IMR-90 (cell line): ENCODE measurements around the gene NIPAL3. TPM values are rescaled to one million over a fixed set of nuclear protein-coding genes. Genes with fewer than 3 reads are reported as not detected.

Source experiments
- ATAC-seq: fragments of 200-7000 bp; cut with Tn5 transposase; 2 replicates; pipeline ENCODE4 v1.9.1; 2020; ENCODE audit warnings: low read depth, mild to moderate bottlenecking, moderate library complexity
- BruUV-seq: library from RNA; stranded (reverse); fragments of 400-500 nt; replicated peaks from 2 replicates; lab custom pipeline; 2021; lab: Mats Ljungman, UMichigan
- CTCF ChIA-PET: fragments of 300-600 bp; formaldehyde crosslinking; extraction: SDS; loops from one replicate; lab custom pipeline; 2021; ENCODE audit warnings: antibody characterized with exemption; lab: Yijun Ruan, JAX
- POLR2A ChIA-PET: fragments of 300-600 bp; sonication (Branson Sonifier 250); formaldehyde crosslinking; loops from one replicate; lab custom pipeline; 2022; ENCODE audit warnings: antibody characterized with exemption; ENCODE audit not compliant: unreplicated experiment; lab: Charles Lee
- DNase-seq: peaks from one replicate; pipeline ENCODE4 v3.0.0; 2013
- H2AFZ ChIP-seq: replicated peaks from 2 replicates; pipeline ENCODE3; 2013; ENCODE audit warnings: low read length, mild to moderate bottlenecking; ENCODE audit not compliant: poor library complexity
- H2AK5ac ChIP-seq: 2 replicates; pipeline ENCODE4 v1.6.1; 2013; ENCODE audit warnings: low read depth, low read length, inconsistent platforms
- H2AK9ac ChIP-seq: replicated peaks from 2 replicates; pipeline ENCODE3; 2013; ENCODE audit warnings: mild to moderate bottlenecking, low read depth, low read length, moderate library complexity; ENCODE audit not compliant: poor library complexity
- H2BK120ac ChIP-seq: 2 replicates; pipeline ENCODE4 v1.6.1; 2013; ENCODE audit warnings: low read depth, low read length, inconsistent platforms
- H2BK15ac ChIP-seq: 3 replicates; pipeline ENCODE4 v1.6.1; 2013; ENCODE audit warnings: low read depth, low read length, inconsistent platforms
- H2BK20ac ChIP-seq: 2 replicates; pipeline ENCODE4 v1.6.1; 2013; ENCODE audit warnings: low read depth, mild to moderate bottlenecking, inconsistent platforms, low read length, moderate library complexity
- H2BK5ac ChIP-seq: 2 replicates; pipeline ENCODE4 v1.6.1; 2013; ENCODE audit warnings: mild to moderate bottlenecking, low read depth, low read length, inconsistent platforms; ENCODE audit not compliant: poor library complexity, severe bottlenecking
- H3K14ac ChIP-seq: replicated peaks from 2 replicates; pipeline ENCODE4 v1.6.1; 2013; ENCODE audit warnings: low read depth, low read length, inconsistent platforms
- H3K18ac ChIP-seq: 2 replicates; pipeline ENCODE4 v1.6.1; 2013; ENCODE audit warnings: low read depth, low read length, control low read depth
- H3K23ac ChIP-seq: 2 replicates; pipeline ENCODE4 v1.6.1; 2013; ENCODE audit warnings: low read depth, low read length, inconsistent platforms
- H3K27ac ChIP-seq: 2 replicates; pipeline ENCODE4 v1.5.1; 2013; ENCODE audit warnings: mild to moderate bottlenecking, control low read depth, low read length; ENCODE audit not compliant: insufficient read depth
- H3K27me3 ChIP-seq: 2 replicates; pipeline ENCODE4 v1.6.1; 2013; ENCODE audit warnings: low read length; ENCODE audit not compliant: control insufficient read depth, insufficient read depth
- H3K36me3 ChIP-seq: 2 replicates; pipeline ENCODE4 v1.6.1; 2013; ENCODE audit warnings: low read length, mixed read lengths; ENCODE audit not compliant: control insufficient read depth, insufficient read depth
- H3K4ac ChIP-seq: 2 replicates; pipeline ENCODE4 v1.6.1; 2013; ENCODE audit warnings: low read depth, low read length, inconsistent platforms
- H3K4me1 ChIP-seq: 2 replicates; pipeline ENCODE4 v1.6.1; 2013; ENCODE audit warnings: low read length, mixed read lengths; ENCODE audit not compliant: control insufficient read depth, insufficient read depth
- H3K4me2 ChIP-seq: 2 replicates; pipeline ENCODE4 v1.6.1; 2013; ENCODE audit warnings: low read depth, mild to moderate bottlenecking, control low read depth, low read length, moderate library complexity
- H3K4me3 ChIP-seq: 2 replicates; pipeline ENCODE4 v1.5.1; 2013; ENCODE audit warnings: low read depth, mild to moderate bottlenecking, control low read depth, low read length, moderate library complexity; ENCODE audit not compliant: insufficient read depth
- H3K56ac ChIP-seq: 2 replicates; pipeline ENCODE4 v1.6.1; 2013; ENCODE audit warnings: low read length, inconsistent platforms; ENCODE audit not compliant: insufficient read depth; ENCODE audit errors: extremely low read depth
- H3K79me1 ChIP-seq, 2 experiments: 2 replicates each; pipeline ENCODE4 v1.6.1; 2013; ENCODE audit warnings: low read length in 2 of 2, inconsistent platforms in 1 of 2, low read depth in 1 of 2
- H3K9ac ChIP-seq: 2 replicates; pipeline ENCODE4 v1.6.1; 2013; ENCODE audit warnings: low read depth, low read length, control low read depth
- H3K9me1 ChIP-seq: 2 replicates; pipeline ENCODE4 v1.6.1; 2013; ENCODE audit warnings: low read length, inconsistent platforms; ENCODE audit not compliant: insufficient read depth
- H3K9me3 ChIP-seq: 2 replicates; pipeline ENCODE4 v1.6.1; 2013; ENCODE audit warnings: low read length; ENCODE audit not compliant: control insufficient read depth, insufficient read depth
- H4K20me1 ChIP-seq: 2 replicates; pipeline ENCODE4 v1.6.1; 2013; ENCODE audit warnings: low read length, inconsistent platforms; ENCODE audit not compliant: insufficient read depth
- H4K5ac ChIP-seq: 2 replicates; pipeline ENCODE4 v1.6.1; 2013; ENCODE audit warnings: mild to moderate bottlenecking, low read depth, low read length, control low read depth
- H4K8ac ChIP-seq, 2 experiments: 2 replicates each; pipeline ENCODE4 v1.6.1; 2013; ENCODE audit warnings: low read depth in 2 of 2, low read length in 2 of 2, control low read depth in 1 of 2, inconsistent platforms in 1 of 2
- H4K91ac ChIP-seq: 2 replicates; pipeline ENCODE4 v1.6.1; 2013; ENCODE audit warnings: low read depth, low read length, inconsistent platforms; ENCODE audit not compliant: insufficient read depth
- RFX5 ChIP-seq: IDR thresholded peaks from 2 replicates; pipeline ENCODE4 v1.8.0; 2012; ENCODE audit warnings: low read depth, mild to moderate bottlenecking, low read length, moderate library complexity
- WGBS, 2 experiments: methylation state at CpG; one replicate each; pipeline versions ENCODE4 v1.1.5 to v1.1.7; 2013; ENCODE audit warnings: missing lambda C conversion rate in 2 of 2; ENCODE audit not compliant: insufficient read length in 1 of 2; ENCODE audit errors: extremely low coverage in 2 of 2; 5-methylcytosine and 5-hydroxymethylcytosine counted together
- dilution Hi-C: fragments of 300-500 bp; cut with HindIII; formaldehyde crosslinking; loops from one replicate; pipeline ENCODE4 v1.14.3; 2018; ENCODE audit warnings: low sequenced_read_pairs; ENCODE audit not compliant: unreplicated experiment
- in situ Hi-C: fragments of 300-500 bp; cut with MboI; formaldehyde crosslinking; loops from 3 replicates; pipeline ENCODE4 v1.14.3; 2019; ENCODE audit warnings: low sequenced_read_pairs, inconsistent platforms, mixed read lengths
- intact Hi-C: fragments of 100-400 bp; cut with micrococcal nuclease; formaldehyde crosslinking; loops from 2 replicates; pipeline ENCODE4 v1.10.0; 2022
- polyA plus RNA-seq, 3 experiments: library from polyadenylated mRNA; depleted of rRNA; stranded (reverse); fragments of >200 nt; gene quantifications; 2 replicates each; pipeline ENCODE4 v1.2.3, GENCODE V29; 2012; ENCODE audit warnings: low replicate concordance in 1 of 3
- total RNA-seq: library from RNA; depleted of rRNA; stranded (reverse); fragments of >200 nt; gene quantifications from 2 replicates; pipeline ENCODE4 v1.2.3, GENCODE V29; 2012

NIPAL3 gene
- total and polyA plus RNA-seq, 2 of the 4 experiments (the other 2 are of a cell fraction) = 55.0 to 123 TPM

GRCh38 chr1:24388331-24388885 is 27.2 kb upstream of the NIPAL3 start:
- H2BK5ac ChIP-seq = no peak overlapping the region
- peaks cover 19% of the 10 kb centered on the region for H3K9me1 ChIP-seq
- no peak overlapping the region for H4K5ac ChIP-seq
- no peak overlapping the region for H3K4me2 ChIP-seq
- no peak overlapping the region for H3K4ac ChIP-seq
- H3K14ac ChIP-seq = no peak overlapping the region
- WGBS, 2 experiments = 100% methylated on average over 1 of the region's 8 CpGs; no CpG with 5 or more reads in 1 of the 2 experiments
- no peak overlapping the region for H3K56ac ChIP-seq
- ChIA-PET CTCF (interaction anchor here (4.6 kb wide), 1 partner anchor 187 kb away, joined by 18 read pairs; no protein-coding TSS in a partner anchor), POLR2A (no interaction called here)
- no peak for TF ChIP-seq RFX5
- ATAC-seq = no peak
- no peak for DNase-seq
- H2AK9ac ChIP-seq = no peak overlapping the region
- H3K4me3 ChIP-seq = no peak overlapping the region
- H2AFZ ChIP-seq = no peak overlapping the region
- H4K8ac ChIP-seq = no peak overlapping the region
- no peak overlapping the region for H4K91ac ChIP-seq
- dilution Hi-C loops (no loop called here), in situ Hi-C loops (no loop called here), intact Hi-C loops (loop anchor here (10.0 kb wide), 1 partner anchor 94 kb away; no protein-coding TSS in a partner anchor)
- H4K20me1 ChIP-seq = peaks cover 4% of the 10 kb centered on the region; the same call in 1 of the 2 replicates
- H3K23ac ChIP-seq = no peak overlapping the region
- H3K27me3 ChIP-seq = no peaks in the 10 kb centered on the region
- no peaks in the 10 kb centered on the region for H3K36me3 ChIP-seq
- no peak overlapping the region for H3K18ac ChIP-seq
- H2AK5ac ChIP-seq = no peak overlapping the region
- H2BK20ac ChIP-seq = no peak overlapping the region
- peaks cover 14% of the 10 kb centered on the region for H3K4me1 ChIP-seq
- no peak overlapping the region for H2BK15ac ChIP-seq
- no TSS peak for BruUV-seq
- no peak overlapping the region for H3K9ac ChIP-seq
- H2BK120ac ChIP-seq = no peak overlapping the region
- H3K27ac ChIP-seq = no peak overlapping the region
- no peaks in the 10 kb centered on the region for H3K9me3 ChIP-seq
- peaks cover 0 to 26% of the 10 kb centered on the region in 2 experiments; a peak in 1 of 4 replicates for H3K79me1 ChIP-seq
